Choroid plexus epithelial cell (primary cell): Measurements from ENCODE around the gene SMAD9.

Source experiments
- DNase-seq: peaks from one replicate; pipeline ENCODE4 v3.0.0-alpha.2; 2010; ENCODE audit warnings: low read depth
- H3K4me3 ChIP-seq: 2 replicates; pipeline ENCODE4 v1.5.1; 2011; ENCODE audit warnings: low read depth, mild to moderate bottlenecking, control low read depth, low read length, moderate library complexity
- TF ChIP-seq, protein P1 (sequence below): conservative IDR thresholded peaks from 2 replicates; pipeline ENCODE4 v1.5.1; 2011; ENCODE audit warnings: low read depth, mild to moderate bottlenecking, control low read depth, inconsistent platforms, low read length, moderate library complexity

Gene SMAD9

DNA sequence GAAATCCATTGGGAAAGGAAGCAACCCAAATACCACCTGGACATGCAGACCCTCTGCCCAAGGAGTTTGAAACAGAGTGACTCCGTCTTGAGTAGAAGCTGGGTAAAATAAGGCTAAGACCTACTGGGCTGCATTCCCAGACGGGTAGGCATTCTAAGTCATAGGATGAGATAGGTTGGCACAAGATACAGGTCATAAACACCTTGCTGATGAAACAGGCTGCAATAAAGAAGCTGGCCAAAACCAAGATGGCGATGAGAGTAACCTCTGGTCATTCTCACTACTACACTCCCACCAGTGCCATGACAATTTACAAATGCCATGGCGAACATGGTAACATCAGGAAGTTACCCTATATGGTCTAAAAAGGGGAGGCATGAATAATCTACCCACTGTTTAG, 60.8 kb downstream of the SMAD9 start:
- no peak for DNase-seq
- TF ChIP-seq, protein P1, sequence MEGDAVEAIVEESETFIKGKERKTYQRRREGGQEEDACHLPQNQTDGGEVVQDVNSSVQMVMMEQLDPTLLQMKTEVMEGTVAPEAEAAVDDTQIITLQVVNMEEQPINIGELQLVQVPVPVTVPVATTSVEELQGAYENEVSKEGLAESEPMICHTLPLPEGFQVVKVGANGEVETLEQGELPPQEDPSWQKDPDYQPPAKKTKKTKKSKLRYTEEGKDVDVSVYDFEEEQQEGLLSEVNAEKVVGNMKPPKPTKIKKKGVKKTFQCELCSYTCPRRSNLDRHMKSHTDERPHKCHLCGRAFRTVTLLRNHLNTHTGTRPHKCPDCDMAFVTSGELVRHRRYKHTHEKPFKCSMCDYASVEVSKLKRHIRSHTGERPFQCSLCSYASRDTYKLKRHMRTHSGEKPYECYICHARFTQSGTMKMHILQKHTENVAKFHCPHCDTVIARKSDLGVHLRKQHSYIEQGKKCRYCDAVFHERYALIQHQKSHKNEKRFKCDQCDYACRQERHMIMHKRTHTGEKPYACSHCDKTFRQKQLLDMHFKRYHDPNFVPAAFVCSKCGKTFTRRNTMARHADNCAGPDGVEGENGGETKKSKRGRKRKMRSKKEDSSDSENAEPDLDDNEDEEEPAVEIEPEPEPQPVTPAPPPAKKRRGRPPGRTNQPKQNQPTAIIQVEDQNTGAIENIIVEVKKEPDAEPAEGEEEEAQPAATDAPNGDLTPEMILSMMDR: no peak
- no peak overlapping the region for H3K4me3 ChIP-seq

DNA sequence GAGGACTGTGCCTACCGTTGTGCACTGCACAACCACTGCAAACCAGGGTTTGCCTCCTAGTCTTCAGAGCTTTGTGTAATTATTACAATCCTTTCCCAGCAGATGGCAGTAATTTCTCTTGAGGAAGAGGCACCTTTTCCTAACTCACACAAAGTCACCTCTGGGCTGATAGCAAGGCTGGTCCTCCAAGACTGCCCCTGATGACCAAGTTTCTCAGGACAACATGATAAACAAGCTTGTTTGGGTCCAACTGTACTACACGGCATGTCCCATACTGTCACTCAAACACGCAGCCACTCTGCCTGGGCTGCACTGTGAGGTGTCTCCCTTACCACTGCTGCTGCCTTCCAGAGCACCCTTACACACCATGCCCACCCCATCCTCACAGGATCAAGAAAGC, 61.7 kb downstream of the SMAD9 start:
- TF ChIP-seq, protein P1: peak; percentile 71
- DNase-seq: peak; percentile 80

DNA sequence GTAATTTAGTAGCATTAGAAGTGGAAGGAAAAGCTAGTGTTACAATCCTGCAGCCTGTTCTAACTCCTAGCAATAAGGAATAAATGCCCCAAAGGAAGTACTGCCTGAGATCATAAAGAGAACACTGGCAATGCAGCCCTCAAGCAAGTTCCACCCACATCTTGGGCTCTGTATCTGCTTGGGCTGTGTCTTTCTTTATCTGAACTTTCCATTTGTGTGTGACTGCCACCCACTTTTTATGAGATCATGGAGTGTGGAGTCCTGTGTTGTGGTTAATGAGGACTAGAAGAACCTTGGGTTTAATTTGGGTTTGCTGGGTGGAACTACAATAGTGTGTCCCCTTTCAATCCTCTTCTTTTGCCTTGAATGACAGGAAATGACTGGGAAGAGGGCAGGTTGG, 62.8 kb downstream of the SMAD9 start:
- TF ChIP-seq, protein P1: no peak
- H3K4me3 ChIP-seq: no peak overlapping the region
- DNase-seq: no peak

More for the DNA sequence above, 61.7 kb downstream of the SMAD9 start:
- H3K4me3 ChIP-seq: no peak overlapping the region

DNA sequence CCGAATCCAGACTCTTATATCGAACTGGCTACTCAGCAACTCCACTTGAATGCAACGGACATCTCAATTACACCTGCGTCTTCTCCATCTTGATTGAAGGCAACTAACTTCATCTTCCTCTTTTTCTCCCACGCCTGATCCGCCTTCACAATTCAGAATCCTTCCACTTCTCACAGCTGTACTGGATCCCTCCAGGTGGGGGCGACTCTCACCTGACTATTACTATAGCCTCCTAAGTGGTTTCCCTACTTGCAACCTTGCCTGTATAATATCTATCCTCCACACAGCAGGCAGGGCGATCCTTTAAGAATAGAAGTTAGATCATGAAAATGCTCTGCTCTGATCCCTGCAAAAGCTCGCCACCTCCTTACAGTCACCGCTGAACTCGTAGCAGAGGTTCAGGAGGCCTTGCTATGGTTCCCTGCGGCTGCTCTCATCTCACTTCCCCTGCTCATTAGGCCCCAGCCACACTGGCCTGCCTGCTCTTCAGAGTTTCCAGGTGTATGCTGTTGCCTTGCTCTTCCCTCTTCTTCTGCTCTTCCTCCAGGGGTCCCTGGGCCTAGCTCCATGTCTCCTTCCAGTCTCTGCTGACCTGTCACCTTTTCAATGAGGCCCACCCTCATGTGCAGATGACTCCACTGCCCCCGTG, 69.1 kb downstream of the SMAD9 start:
- TF ChIP-seq, protein P1: peak; percentile 39
- peak; percentile 3 for DNase-seq
- no peak overlapping the region for H3K4me3 ChIP-seq

DNA sequence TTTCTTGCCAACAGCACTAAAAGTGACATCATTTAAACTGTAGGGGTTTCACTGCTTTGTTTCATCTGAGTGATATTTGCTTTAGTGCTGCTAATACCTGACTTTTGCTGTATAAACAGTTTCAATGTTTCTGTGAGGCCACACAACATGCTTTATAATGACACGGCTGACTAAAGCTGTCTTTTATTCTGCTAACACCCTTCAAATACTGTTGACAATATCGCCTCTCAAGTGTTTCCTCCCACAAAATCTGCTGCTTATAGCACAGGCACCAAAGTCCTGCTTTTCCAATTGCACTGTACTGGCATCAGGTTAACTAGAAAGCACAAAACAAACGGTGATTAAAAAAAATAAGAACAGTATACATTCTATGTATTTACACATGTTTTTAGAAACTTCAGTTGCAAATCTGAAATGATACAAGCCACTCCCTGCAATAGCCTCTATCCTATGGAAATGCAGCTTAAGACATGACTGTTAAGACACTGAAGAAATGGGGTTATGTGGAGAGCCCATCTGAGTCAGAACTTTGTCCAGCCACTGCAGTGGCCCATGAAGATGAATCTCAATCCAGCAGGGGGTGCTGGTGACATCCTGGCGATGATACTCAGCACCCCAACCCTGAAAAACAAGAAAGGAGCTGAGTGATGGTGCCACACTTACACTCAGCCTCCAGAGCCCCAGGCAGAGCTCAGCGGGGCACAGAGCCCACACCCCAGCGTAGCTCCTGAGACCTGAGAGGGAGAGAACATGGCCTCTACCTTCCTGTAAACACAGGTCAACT, 71.6 kb downstream of the SMAD9 start:
- H3K4me3 ChIP-seq: no peak overlapping the region
- TF ChIP-seq, protein P1: peak; percentile 49
- peak; percentile 39 for DNase-seq

DNA sequence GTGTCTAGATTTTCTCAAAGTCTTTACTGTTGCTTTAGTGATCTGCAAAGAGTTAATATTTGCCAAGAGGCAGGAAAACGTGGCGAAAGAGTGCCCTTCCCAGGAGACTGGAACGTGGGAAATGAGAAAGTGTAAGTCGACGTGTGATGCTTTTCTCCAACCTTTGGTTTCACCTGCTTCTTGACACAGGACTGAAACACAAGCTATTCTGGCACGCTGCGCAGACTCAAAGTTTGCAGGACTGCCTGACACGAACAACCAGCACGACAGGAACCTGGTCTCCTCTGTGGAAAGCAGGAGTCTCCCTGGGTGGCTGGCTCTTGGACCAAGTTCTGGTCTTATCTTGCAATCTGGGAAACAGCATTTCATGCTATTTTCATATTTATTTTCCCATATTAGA, 72.4 kb downstream of the SMAD9 start:
- TF ChIP-seq, protein P1: no peak
- DNase-seq: no peak
- no peak overlapping the region for H3K4me3 ChIP-seq
